Activated CD4-positive, CD25-positive, alpha-beta regulatory T cell treated with anti-CD3 and anti-CD28 coated beads, Interleukin-2, amount 50 U/mL, for 16 hours (primary cell): ENCODE results near the gene EXOSC6.
"Not testable (repeated sequence)": the region's sequence is repeated elsewhere in the genome, so short reads cannot be mapped to it uniquely, and the experiment has no call there.

Experiments
- DNase-seq: peaks from one replicate; pipeline ENCODE4 v3.0.0-alpha.2; 2020; ENCODE audit warnings: low read depth, low spot score

The EXOSC6 gene

GRCh38 chr16:70199170-70199569 is 52.6 kb downstream of the EXOSC6 start:
- DNase-seq, result not testable (repeated sequence)

DNA sequence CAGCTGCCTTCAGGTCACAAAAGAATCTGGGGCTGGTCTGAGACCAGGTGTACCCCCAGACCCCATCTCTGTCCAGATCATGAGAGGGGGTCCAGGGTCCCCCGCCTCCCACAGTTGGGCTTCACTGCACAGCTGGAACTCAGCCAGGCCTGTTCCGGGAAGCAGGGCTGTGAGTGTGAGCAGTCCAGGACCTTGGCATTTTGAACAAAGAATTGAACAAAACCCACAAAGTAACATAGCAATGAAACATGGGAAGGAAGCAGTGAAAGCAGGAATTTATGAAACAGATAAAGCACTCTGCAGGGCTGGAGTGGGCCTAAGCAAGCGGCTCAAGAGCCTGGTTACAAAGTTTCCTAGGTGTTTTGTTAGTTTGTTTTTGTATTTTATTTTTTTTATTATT is 53.1 kb downstream of the EXOSC6 start:
- not testable (repeated sequence) for DNase-seq

DNA sequence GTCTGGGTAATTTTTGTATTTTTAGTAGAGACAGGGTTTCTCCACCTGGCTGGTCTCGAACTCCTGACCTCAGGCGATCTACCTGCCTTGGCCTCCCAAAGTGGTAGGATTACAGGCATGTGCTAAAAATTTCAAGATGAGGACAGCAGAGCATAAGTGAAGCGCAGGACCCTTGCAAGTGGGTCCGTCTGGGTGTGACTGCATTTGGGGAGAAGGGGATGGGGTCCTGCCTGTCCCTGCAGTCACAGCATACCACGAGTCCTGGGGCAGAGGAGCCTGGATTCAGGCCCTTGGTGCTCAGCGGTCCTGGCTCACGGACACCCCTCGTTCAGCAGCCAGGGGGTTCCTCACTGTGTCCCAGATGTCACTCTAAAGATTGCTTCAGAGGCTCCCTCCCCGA is 53.5 kb downstream of the EXOSC6 start:
- DNase-seq, result not testable (repeated sequence)

DNA sequence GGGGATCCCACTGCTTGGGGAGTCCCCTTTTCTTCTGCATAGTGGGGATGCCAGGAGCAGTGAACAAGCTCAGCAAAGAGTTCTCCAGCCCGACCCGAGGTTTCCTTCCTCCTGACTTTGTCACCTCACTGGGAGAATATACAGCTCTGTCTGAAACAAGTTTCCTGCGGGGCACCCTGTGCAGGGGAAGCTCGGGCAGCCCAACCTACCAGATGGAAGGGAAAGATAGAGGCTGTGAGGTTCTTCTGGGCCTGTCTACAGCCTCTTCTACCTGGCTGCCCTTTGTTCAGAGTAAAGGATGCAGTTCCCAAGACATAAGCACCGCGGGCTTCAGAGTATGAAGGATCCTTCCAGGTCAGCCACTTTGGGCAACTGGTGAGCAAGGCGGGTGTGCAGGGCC is 54.1 kb downstream of the EXOSC6 start:
- DNase-seq, result not testable (repeated sequence)
